ENCODE data around the gene PRG2. TPM values are rescaled to one million over a fixed set of nuclear protein-coding genes. Genes with fewer than 3 reads are reported as not detected.

PRG2 gene
- total RNA-seq, 4 donors from 2014 or later = 1.0 TPM; not detected in 3

- no peak for TF ChIP-seq CTCF (IDR thresholded peaks at IDR 0.05; ENCODE audit: low read depth)
Observed at GRCh38 chr11:57386178-57386940, 4.1 kb downstream of the PRG2 start.

- TF ChIP-seq CTCF (IDR thresholded peaks at IDR 0.05; ENCODE audit: low read depth) = no peak
Observed at GRCh38 chr11:57380975-57381374, 9.5 kb downstream of the PRG2 start, which contains the start of gene PRG3. Gene PRG3 (minus strand): TSS chr11:57381150. CDS start chr11:57380708, 442 bp downstream.

GRCh38 chr11:57379732-57380131 is 10.7 kb downstream of the PRG2 start:
- no peak for TF ChIP-seq CTCF (IDR thresholded peaks at IDR 0.05; ENCODE audit: low read depth)

- TF ChIP-seq CTCF (IDR thresholded peaks at IDR 0.05; ENCODE audit: low read depth) = no peak
Observed at GRCh38 chr11:57378186-57378585, 12.3 kb downstream of the PRG2 start.

- TF ChIP-seq CTCF (IDR thresholded peaks at IDR 0.05; ENCODE audit: low read depth) = no peak
Observed at GRCh38 chr11:57377107-57377506, 13.3 kb downstream of the PRG2 start.

GRCh38 chr11:57376095-57377090 is 14.1 kb downstream of the PRG2 start:
- TF ChIP-seq CTCF (IDR thresholded peaks at IDR 0.05; ENCODE audit: low read depth) = no peak

- TF ChIP-seq CTCF (IDR thresholded peaks at IDR 0.05; ENCODE audit: low read depth) = no peak
Observed at GRCh38 chr11:57375490-57375889, 15.0 kb downstream of the PRG2 start.

Measured in subcutaneous adipose tissue (tissue), 4 donors.